K562 (cell line): ENCODE measurements around the gene SIK3. TPM values are rescaled to one million over a fixed set of nuclear protein-coding genes. Genes with fewer than 3 reads are reported as not detected.

Source experiments
- ATAC-seq: fragments of 200-7000 bp; cut with Tn5 transposase; 3 replicates; pipeline ENCODE4 v1.9.1; 2020; ENCODE audit warnings: moderate library complexity
- BruUV-seq: library from RNA; stranded (reverse); fragments of 400-500 nt; replicated peaks from 2 replicates; lab custom pipeline; 2021; lab: Mats Ljungman, UMichigan
- CTCF ChIA-PET: fragments of 300-600 bp; formaldehyde crosslinking; extraction: SDS; loops from one replicate; lab custom pipeline; 2021; ENCODE audit warnings: low intra/inter-chr PET ratio; lab: Yijun Ruan, JAX
- POLR2A ChIA-PET: fragments of 300-600, 350-650 bp; sonication (Branson Sonifier 250); formaldehyde crosslinking; extraction: SDS; loops from one replicate; lab custom pipeline; 2021; ENCODE audit warnings: antibody characterized with exemption, inconsistent platforms; lab: Yijun Ruan, JAX
- DNase-seq, 4 experiments: peaks; one replicate each; pipeline versions ENCODE4 v3.0.0 to v3.0.0-alpha.2; 2011 to 2018; ENCODE audit warnings: low spot score in 3 of 4, mixed read lengths in 3 of 4; ENCODE audit errors: extremely low read depth in 1 of 4
- FAIRE-seq: peaks from 2 replicates; lab custom pipeline; 2011; peaks lifted over from hg19 to GRCh38; lab: Jason Lieb, UNC
- H2AFZ ChIP-seq: 2 replicates; pipeline ENCODE4 v1.6.0; 2011; ENCODE audit warnings: low read depth, low read length, control low read depth, inconsistent platforms
- H3K27ac ChIP-seq: fragments of 200-600 bp; 3 replicates; pipeline ENCODE4 v1.8.0; 2011; ENCODE audit warnings: low read depth, mild to moderate bottlenecking, control low read depth, inconsistent platforms, low read length, moderate library complexity, mixed read lengths; ENCODE audit errors: extremely low read depth
- H3K27me3 ChIP-seq, 2 experiments: fragments of 300-600 bp in 1 of 2; 2 replicates in 1 of 2; 3 replicates in 1 of 2; pipeline versions ENCODE4 v1.6.0 to v1.8.0; 2011; ENCODE audit warnings: inconsistent platforms in 2 of 2, low read length in 2 of 2, mild to moderate bottlenecking in 1 of 2, mixed read lengths in 1 of 2, moderate library complexity in 1 of 2; ENCODE audit not compliant: control insufficient read depth in 2 of 2, insufficient read depth in 2 of 2
- H3K36me3 ChIP-seq: fragments of 300-600 bp; 3 replicates; pipeline ENCODE4 v1.8.0; 2011; ENCODE audit warnings: mild to moderate bottlenecking, low read length, inconsistent platforms; ENCODE audit not compliant: control insufficient read depth, insufficient read depth
- H3K4me1 ChIP-seq, 2 experiments: fragments of 200-600 bp in 1 of 2; replicated peaks in 1 of 2; 2 replicates in 1 of 2; 3 replicates in 1 of 2; pipeline versions ENCODE4 v1.5.1 to v1.8.0; 2011; ENCODE audit warnings: inconsistent platforms in 2 of 2, low read length in 2 of 2, mild to moderate bottlenecking in 1 of 2, mixed read lengths in 1 of 2, moderate library complexity in 1 of 2; ENCODE audit not compliant: control insufficient read depth in 2 of 2, insufficient read depth in 2 of 2
- H3K4me2 ChIP-seq: 2 replicates; pipeline ENCODE4 v1.6.1; 2011; ENCODE audit warnings: low read length, control low read depth, inconsistent platforms, mixed read lengths; ENCODE audit not compliant: insufficient read depth
- H3K4me3 ChIP-seq: fragments of 200-600 bp; sonication (generic), shearing (Covaris generic); 2 replicates; pipeline ENCODE4 v1.5.1; 2016; ENCODE audit warnings: control low read depth, inconsistent platforms
- H3K79me2 ChIP-seq: fragments of 200-600 bp; 3 replicates; pipeline ENCODE4 v1.8.0; 2011; ENCODE audit warnings: low read length, inconsistent platforms; ENCODE audit not compliant: control insufficient read depth, insufficient read depth
- H3K9ac ChIP-seq, 2 experiments: 2 replicates each; pipeline versions ENCODE4 v1.6.0 to v1.6.1; 2011; ENCODE audit warnings: low read depth in 2 of 2, low read length in 2 of 2, control low read depth in 1 of 2, inconsistent platforms in 1 of 2, mild to moderate bottlenecking in 1 of 2, mixed read lengths in 1 of 2; ENCODE audit not compliant: insufficient read depth in 1 of 2
- H3K9me1 ChIP-seq: one replicate; pipeline ENCODE4 v1.6.0; 2011; ENCODE audit warnings: inconsistent platforms, mild to moderate bottlenecking, low read length, moderate library complexity; ENCODE audit not compliant: control insufficient read depth, insufficient read depth
- H3K9me3 ChIP-seq: replicated peaks from 2 replicates; pipeline ENCODE4 v1.5.1; 2011; ENCODE audit warnings: low read depth, low read length, inconsistent platforms; ENCODE audit not compliant: control insufficient read depth, insufficient read depth
- H4K20me1 ChIP-seq: replicated peaks from 2 replicates; pipeline ENCODE4 v1.6.1; 2011; ENCODE audit warnings: low read length, inconsistent platforms, mixed read lengths; ENCODE audit not compliant: control insufficient read depth, insufficient read depth
- ARID1B ChIP-seq: fragments of 450-650 bp; IDR thresholded peaks from 2 replicates; pipeline ENCODE4 v1.6.1; 2016; ENCODE audit warnings: antibody characterized with exemption, mild to moderate bottlenecking, inconsistent platforms
- C11orf30 ChIP-seq: fragments of 450-650 bp; IDR thresholded peaks from 2 replicates; pipeline ENCODE4 v1.6.1; 2016; ENCODE audit warnings: low read depth, mild to moderate bottlenecking
- CBFA2T3 ChIP-seq: fragments of 450-650 bp; IDR thresholded peaks from 2 replicates; pipeline ENCODE4 v1.6.1; 2017
- CBX3 ChIP-seq, 2 experiments: IDR thresholded peaks; 1 replicate in 1 of 2; 2 replicates in 1 of 2; pipeline ENCODE4 v1.6.1; 2012; ENCODE audit warnings: inconsistent platforms in 2 of 2, low read length in 2 of 2, borderline replicate concordance in 1 of 2, control low read depth in 1 of 2
- EP300 ChIP-seq: IDR thresholded peaks from 2 replicates; pipeline ENCODE4 v1.6.1; 2012; ENCODE audit warnings: low read length, improper control_type of control experiment
- MTA3 ChIP-seq: fragments of 450-650 bp; formaldehyde crosslinking; IDR thresholded peaks from 2 replicates; pipeline ENCODE4 v1.6.1; 2017; ENCODE audit warnings: mild to moderate bottlenecking, borderline replicate concordance
- RAD21 ChIP-seq, 2 experiments: fragments of 250-450 bp in 1 of 2; fragments of 450-650 bp in 1 of 2; sonication (Bioruptor Pico) in 1 of 2; formaldehyde crosslinking in 1 of 2; IDR thresholded peaks in 1 of 2; conservative IDR thresholded peaks in 1 of 2; 2 replicates each; pipeline versions ENCODE4 v1.4.0 to v1.8.0; 2020 to 2022; ENCODE audit warnings: mild to moderate bottlenecking in 2 of 2, moderate library complexity in 1 of 2
- RCOR1 ChIP-seq, 2 experiments: IDR thresholded peaks; 2 replicates each; pipeline ENCODE4 v1.6.1; 2012; ENCODE audit warnings: low read depth in 2 of 2, low read length in 2 of 2, borderline replicate concordance in 1 of 2, improper control_type of control experiment in 1 of 2
- REST ChIP-seq, 2 experiments: fragments of 450-650 bp; formaldehyde crosslinking in 1 of 2; IDR thresholded peaks; 2 replicates each; pipeline versions ENCODE4 v1.4.0 to v1.6.1; 2014 to 2020; ENCODE audit warnings: mild to moderate bottlenecking in 2 of 2, borderline replicate concordance in 1 of 2, low read depth in 1 of 2
- TBP ChIP-seq: optimal IDR thresholded peaks from 2 replicates; pipeline ENCODE3; 2011; ENCODE audit warnings: low read depth, low read length, improper control_type of control experiment
- TEAD2 ChIP-seq: fragments of 450-650 bp; IDR thresholded peaks from 2 replicates; pipeline ENCODE4 v1.6.1; 2016; ENCODE audit warnings: missing genetic modification characterization, control low read depth, missing compliant biosample characterization
- XRCC3 ChIP-seq: fragments of 450-650 bp; IDR thresholded peaks from 2 replicates; pipeline ENCODE4 v1.6.1; 2017; ENCODE audit warnings: mild to moderate bottlenecking, moderate library complexity
- ZNF24 ChIP-seq: fragments of 450-650 bp; IDR thresholded peaks from 2 replicates; pipeline ENCODE4 v1.6.1; 2016
- WGBS: fragments of 100-300 bp; shearing (Covaris generic); methylation state at CpG from one replicate; pipeline ENCODE4 v1.1.6; 2016; ENCODE audit warnings: low coverage, mixed read lengths; ENCODE audit not compliant: insufficient coverage; ENCODE audit errors: missing lambda C conversion rate; 5-methylcytosine and 5-hydroxymethylcytosine counted together
- in situ Hi-C: fragments of 300-500 bp; cut with MboI; formaldehyde crosslinking; loops from 4 replicates; pipeline ENCODE4 v1.15.0; 2018; ENCODE audit warnings: inconsistent platforms, mixed read lengths
- intact Hi-C: fragments of 100-400 bp; cut with micrococcal nuclease; formaldehyde crosslinking; loops from 2 replicates; pipeline ENCODE4 v1.14.2; 2022
- polyA plus RNA-seq, 8 experiments: library from polyadenylated mRNA; depleted of rRNA in 4 of 8; stranded (reverse) in 5 of 8; unstranded in 3 of 8; fragments of >200 nt; fragmentation: Nextera tagmentation in 2 of 8; fragmentation: Illumina TruSeq in 1 of 8; extraction: Ambion mirVana in 2 of 8; extraction: Trizol in 1 of 8; gene quantifications; 2 replicates each; pipeline versions ENCODE4 v1.2.1 to v1.2.3, GENCODE V29; 2011 to 2014; ENCODE audit warnings: inconsistent platforms in 1 of 8, missing spikeins in 1 of 8
- total RNA-seq, 7 experiments: library from RNA; depleted of rRNA in 6 of 7; stranded (reverse); fragments of >200 nt in 6 of 7; fragmentation: Illumina TruSeq in 2 of 7; extraction: Trizol in 2 of 7; gene quantifications; 2 replicates each; pipeline versions ENCODE4 v1.2.1 to v1.2.3, GENCODE V29; 2011 to 2021; ENCODE audit warnings: low replicate concordance in 1 of 7

SIK3 gene
- total and polyA plus RNA-seq, 9 of the 15 experiments (the other 6 are each of a cell fraction or from before 2014, with no cell fraction given) = 1.6 to 21.6 (median 8.0) TPM

- Histone ChIP-seq H3K27ac (peak overlapping the region; percentile 43; the same call in 2 of the 3 replicates), H3K4me1 (peaks cover 22 to 34% of the 10 kb centered on the region in 2 experiments), H2AFZ (no peak overlapping the region), H3K79me2 (peaks cover 67% of the 10 kb centered on the region), H3K4me2 (peak overlapping the region; percentile 82), H3K9ac (peak overlapping the region; percentile 51 to 69; a peak in 3 of 4 replicates), H3K4me3 (peak overlapping the region; percentile 91), H3K9me3 (no peaks in the 10 kb centered on the region), H3K27me3 (no peaks in the 10 kb centered on the region), H4K20me1 (peaks cover 32% of the 10 kb centered on the region), H3K36me3 (peaks cover 4% of the 10 kb centered on the region; the same call in 2 of the 3 replicates), H3K9me1 (no peaks in the 10 kb centered on the region)
- in situ Hi-C loops = no loop called here
- 19% methylated on average over 6 of the region's 6 CpGs for WGBS
- CTCF ChIA-PET = no interaction called here
- FAIRE-seq = peak; percentile 72
- peak in 3 of 4 experiments; percentile 19 to 80 (median 73) for DNase-seq
- intact Hi-C loops = loop anchor here (2.0 to 5.0 kb wide), 5 partner anchors 26 to 216 kb away; no protein-coding TSS in a partner anchor
- POLR2A ChIA-PET = interaction anchor here (0.5 to 2.4 kb wide), 14 partner anchors 8 to 1004 kb away, joined by 3 to 6 read pairs (median 4); partner anchors contain the start of gene APOA1
- ATAC-seq = peak; percentile 73
- no TSS peak for BruUV-seq
- TF ChIP-seq TEAD2 = no peak
- 0 out of 2 replicates have a peak, but pooled peaks have one; percentile 44 for TF ChIP-seq MTA3
- peak; percentile 29; the same call in 1 of the 2 replicates for TF ChIP-seq ARID1B
- no peak for TF ChIP-seq XRCC3
- TF ChIP-seq ZNF24 = no peak
- TF ChIP-seq CBFA2T3 = peak; percentile 40; the same call in 1 of the 2 replicates
- TF ChIP-seq TBP = peak; percentile 52
- peak; percentile 10; the same call in 1 of the 2 replicates for TF ChIP-seq EP300
- TF ChIP-seq CBX3 (IDR thresholded peaks at IDR 0.05; ENCODE audit: borderline replicate concordance in 1 of 2, low read length in 2 of 2) = no peak
- TF ChIP-seq RAD21 (CRISPR knock-in tag; conservative IDR thresholded peaks at IDR 0.05 in 1 of 2, IDR thresholded peaks at IDR 0.05 in 1 of 2) = peak; percentile 12 to 71; a peak in 3 of 4 replicates
- 0 out of 4 replicates have a peak, but pooled peaks of 1 of the 2 experiments have one; percentile 9 for TF ChIP-seq RCOR1 (IDR thresholded peaks at IDR 0.05; ENCODE audit: borderline replicate concordance in 1 of 2, low read depth in 2 of 2, low read length in 2 of 2)
- peak; percentile 51; the same call in 1 of the 2 replicates for TF ChIP-seq REST (IDR thresholded peaks at IDR 0.05; ENCODE audit: borderline replicate concordance)
- TF ChIP-seq REST (CRISPR knock-in tag; IDR thresholded peaks at IDR 0.05; ENCODE audit: low read depth) = no peak
- TF ChIP-seq C11orf30 = no peak
These were observed 1.8 kb downstream of the SIK3 start for GRCh38 chr11:117096201-117096991.
